Hematopoietic multipotent progenitor cell treated with erythropoietin and hydrocortisone succinate and interleukin-3 and kit ligand, for 6 days (in vitro differentiated cells): ENCODE measurements around the gene MYADML2.

Experiments used
- DNase-seq: peaks from one replicate; pipeline ENCODE4 v3.0.0-alpha.2; 2015

MYADML2 gene

DNA sequence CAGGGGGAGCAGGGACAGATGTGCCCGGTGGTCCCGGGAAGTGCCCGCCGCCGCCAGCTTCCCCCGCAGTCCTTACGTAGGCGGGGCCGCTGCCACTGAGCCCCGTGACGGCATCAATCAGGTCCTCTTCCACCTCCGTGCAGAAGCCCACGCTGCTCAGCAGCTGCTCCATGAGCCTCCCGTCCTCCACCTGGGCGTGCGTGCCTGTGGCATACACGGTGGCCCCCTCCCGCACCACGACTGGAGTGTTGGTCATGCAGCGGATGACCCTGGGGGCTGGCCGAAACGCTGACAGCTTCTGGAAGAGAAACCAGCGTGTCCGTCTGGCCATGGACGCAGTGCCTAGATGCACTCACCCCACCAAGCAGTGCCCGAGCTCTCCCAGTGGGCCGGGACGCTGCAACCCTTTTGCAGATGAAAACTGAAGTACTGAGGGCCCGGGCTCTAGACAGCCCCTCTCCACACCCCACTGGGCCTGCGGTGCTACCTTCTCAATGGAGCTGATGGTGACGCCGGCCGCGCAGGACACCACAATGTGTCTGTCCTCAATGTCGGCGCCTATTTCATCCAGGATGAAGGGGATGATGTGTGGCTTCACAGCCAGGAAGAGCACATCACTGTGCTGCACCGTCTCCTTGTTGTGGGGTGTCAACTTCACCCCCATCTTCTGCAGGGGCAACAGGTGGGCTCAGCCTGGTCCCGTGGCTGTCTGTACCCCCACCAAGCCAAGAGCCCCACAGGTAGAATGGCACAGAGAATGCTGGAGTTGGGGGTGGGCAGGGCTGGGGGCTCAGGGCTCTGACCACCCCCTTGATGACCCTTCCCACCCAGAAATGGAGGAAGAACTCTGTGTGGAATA, 12.0 kb downstream of the MYADML2 start:
- DNase-seq: no peak

DNA sequence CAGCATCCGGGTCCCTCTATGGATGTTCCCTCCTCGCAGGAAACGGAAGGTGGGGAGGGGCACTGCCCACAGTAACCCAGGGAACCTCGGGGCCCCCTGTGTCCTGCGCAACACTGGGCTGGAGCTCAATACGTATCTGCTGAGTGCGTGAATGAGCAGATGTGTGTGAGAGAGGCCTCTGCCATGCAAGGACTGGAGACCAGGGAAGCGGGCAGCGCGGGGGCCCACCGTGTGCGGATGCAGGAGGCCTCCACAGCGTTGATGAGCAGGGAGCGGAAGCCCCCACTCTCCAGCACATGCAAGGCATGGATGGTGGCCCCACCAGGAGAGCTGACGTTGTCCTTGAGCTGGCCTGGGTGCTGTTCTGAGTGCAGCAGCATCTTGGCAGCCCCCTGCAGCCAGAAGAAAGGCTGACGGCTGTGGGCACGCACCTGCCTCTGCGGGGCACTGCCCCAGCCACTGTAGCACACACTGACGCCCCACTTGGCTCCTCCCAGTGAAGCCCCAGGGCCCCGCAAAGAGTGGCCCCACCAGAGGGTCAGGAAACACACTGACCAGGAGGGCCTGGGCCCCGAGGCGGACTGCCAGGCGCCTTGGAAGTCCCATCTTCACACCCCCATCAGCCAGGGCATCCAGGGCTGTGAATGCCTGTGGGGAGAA, 12.8 kb downstream of the MYADML2 start:
- DNase-seq: no peak

GRCh38 chr17:81933178-81933699, 13.8 kb downstream of the MYADML2 start:
- no peak for DNase-seq

- DNase-seq: peak; percentile 83
Observed at GRCh38 chr17:81932333-81932983, 14.6 kb downstream of the MYADML2 start.

GRCh38 chr17:81931557-81932332, 15.3 kb downstream of the MYADML2 start:
- peak; percentile 80 for DNase-seq

DNA sequence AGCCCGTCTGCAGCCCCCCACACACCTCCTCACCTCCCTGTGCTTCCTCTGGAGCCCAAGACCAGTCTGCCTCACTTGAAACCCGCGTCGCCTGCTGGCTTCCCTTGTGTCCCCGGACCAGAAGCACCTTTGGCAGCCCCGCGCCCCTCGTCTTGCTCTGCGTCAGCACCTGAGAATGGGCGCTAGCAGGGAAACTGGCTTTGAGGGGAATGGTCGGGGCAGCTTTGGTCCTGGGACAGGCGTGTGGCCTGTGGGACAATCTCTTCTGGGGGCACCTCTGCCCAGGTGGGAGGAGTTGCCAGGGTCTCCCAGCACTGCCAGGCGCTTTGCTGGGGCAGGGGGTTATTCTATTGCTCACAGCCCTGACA, 15.9 kb downstream of the MYADML2 start:
- no peak for DNase-seq

GRCh38 chr17:81930142-81931125, 16.6 kb downstream of the MYADML2 start:
- DNase-seq: no peak

GRCh38 chr17:81929253-81930141, 17.5 kb downstream of the MYADML2 start:
- DNase-seq: no peak

DNA sequence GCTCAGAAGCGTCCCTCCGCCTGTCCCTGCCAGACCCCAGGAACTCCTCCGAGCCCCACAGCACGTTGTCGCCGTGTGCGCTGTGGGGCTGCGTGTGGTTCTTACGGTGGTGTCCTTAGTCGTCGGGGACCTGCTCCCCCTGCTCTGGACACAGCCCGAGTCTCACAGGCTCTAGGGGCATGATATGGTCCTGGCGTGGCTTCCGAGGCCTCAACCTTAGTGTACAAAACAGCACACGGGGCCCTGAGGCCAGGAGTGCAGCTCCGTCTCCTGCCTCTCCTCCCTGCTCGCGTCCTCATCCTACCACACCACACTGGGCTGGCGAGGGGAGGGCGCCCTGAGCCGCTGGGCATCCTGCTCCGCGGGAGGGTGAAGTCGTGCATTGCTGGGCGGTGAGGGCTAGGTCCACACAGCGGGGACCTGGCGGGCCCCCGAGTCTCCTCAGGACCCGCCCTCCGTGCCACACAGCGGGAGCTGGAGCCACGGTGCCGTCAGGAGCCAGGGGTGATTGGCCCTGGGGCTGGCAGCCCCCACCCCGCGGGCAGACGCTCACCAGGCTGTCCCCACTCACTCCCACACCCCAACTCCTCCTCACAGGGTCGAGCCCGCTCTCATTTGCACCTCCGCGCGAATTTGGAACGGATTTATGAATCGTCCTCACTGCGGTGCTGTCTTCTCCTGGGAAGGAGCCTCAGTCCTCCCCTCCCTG, 18.3 kb downstream of the MYADML2 start:
- peak; percentile 47 for DNase-seq

GRCh38 chr17:81927653-81928543, 19.1 kb downstream of the MYADML2 start, which contains the start of gene MAFG:
Gene MAFG, minus strand, starts transcription at chr17:81927735. Its CDS starts 4,550 bp downstream, at chr17:81923185.
- DNase-seq: peak; percentile 98

GRCh38 chr17:81927152-81927652, 19.8 kb downstream of the MYADML2 start:
- no peak for DNase-seq

DNA sequence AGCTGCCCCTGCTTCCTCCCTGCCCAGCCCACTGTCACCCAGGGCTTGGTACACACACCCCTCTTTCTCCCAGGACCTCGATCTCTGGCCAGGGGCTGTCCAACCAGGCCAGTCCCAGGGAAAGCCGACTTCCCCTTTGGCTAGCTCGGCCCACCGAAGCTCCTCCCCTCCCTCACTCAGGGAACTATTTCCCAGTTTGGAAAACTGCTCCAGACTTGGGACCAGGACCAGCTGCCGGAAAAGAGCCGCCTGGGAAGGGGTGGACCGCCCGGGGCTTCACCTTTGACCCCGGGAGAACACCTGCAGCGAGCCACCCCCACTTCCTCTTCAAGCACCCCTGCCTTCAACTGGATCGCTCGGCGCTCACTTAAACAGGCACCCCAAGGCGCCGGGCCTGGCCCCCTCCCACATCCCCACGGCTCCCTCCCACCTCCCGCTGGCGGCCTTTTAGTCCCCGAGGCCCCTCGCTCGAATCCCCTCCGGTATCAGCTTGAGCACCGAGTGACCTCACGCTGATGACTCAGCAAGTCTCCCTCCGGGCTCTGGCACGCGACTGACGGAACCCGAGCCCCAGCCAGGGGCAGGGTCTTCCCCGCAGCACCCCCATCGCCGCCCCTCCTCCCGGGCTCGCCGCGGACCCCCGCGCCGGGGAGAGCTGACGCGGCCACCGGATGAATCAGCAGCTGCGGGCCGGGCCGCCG, 20.4 kb downstream of the MYADML2 start:
- peak; percentile 83 for DNase-seq

DNA sequence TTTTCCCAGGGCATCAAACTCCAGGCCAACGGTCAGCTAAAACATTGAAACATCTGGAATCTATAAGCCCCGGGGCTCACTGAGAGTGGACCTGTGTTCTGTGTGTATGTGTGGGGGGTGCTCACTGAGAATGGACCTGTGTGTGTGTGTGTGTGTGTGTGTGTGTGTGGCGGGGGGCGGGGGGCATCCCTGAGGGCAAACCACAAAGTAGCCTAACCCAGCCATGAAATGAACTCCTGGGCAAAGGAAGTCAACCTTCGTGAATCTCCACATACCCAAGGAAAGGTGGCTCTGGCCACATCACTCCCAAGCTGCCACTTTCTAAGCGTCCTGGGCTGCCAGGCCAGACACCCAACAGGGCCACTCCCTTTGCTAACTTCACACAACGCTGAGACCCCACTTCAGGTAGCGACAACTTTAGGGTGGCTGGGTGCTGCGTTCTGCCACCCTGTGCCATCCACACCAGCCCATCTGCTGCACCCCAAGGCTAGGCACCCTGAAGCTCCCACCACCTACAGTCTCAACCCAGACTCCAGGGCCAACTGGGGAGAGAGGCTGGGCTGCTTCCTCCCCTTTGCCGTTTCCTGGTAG, 21.1 kb downstream of the MYADML2 start:
- no peak for DNase-seq

GRCh38 chr17:81924557-81925532, 22.2 kb downstream of the MYADML2 start:
- DNase-seq: peak; percentile 52

- DNase-seq: peak; percentile 97
Observed at GRCh38 chr17:81923302-81924260, 23.5 kb downstream of the MYADML2 start.
